Spinal cord (tissue), 10 donors: Measurements from ENCODE around the gene SEZ6L. TPM values are rescaled to one million over a fixed set of nuclear protein-coding genes. Genes with fewer than 3 reads are reported as not detected.

Experiments used
- DNase-seq, 6 donors: peaks; one replicate each; pipeline versions ENCODE4 v3.0.0 to v3.0.0-alpha.2; 2013 to 2015; ENCODE audit warnings: low spot score in 6 of 6, low read depth in 4 of 6
- H3K27ac ChIP-seq: one replicate; pipeline ENCODE4 v1.5.1; 2013; ENCODE audit warnings: low read depth, low read length, control low read depth
- H3K27me3 ChIP-seq: one replicate; pipeline ENCODE4 v1.6.1; 2013; ENCODE audit warnings: low read length; ENCODE audit not compliant: control insufficient read depth, insufficient read depth
- H3K36me3 ChIP-seq: one replicate; pipeline ENCODE4 v1.6.1; 2013; ENCODE audit warnings: low read length; ENCODE audit not compliant: control insufficient read depth, insufficient read depth
- H3K4me1 ChIP-seq: one replicate; pipeline ENCODE4 v1.6.1; 2013; ENCODE audit warnings: low read length; ENCODE audit not compliant: control insufficient read depth, insufficient read depth
- H3K4me3 ChIP-seq: one replicate; pipeline ENCODE4 v1.5.1; 2013; ENCODE audit warnings: low read depth, low read length, control low read depth
- H3K9me3 ChIP-seq: one replicate; pipeline ENCODE4 v1.6.1; 2013; ENCODE audit warnings: low read length; ENCODE audit not compliant: control insufficient read depth, insufficient read depth
- WGBS: methylation state at CpG from one replicate; pipeline ENCODE4 v1.1.5; 2013; ENCODE audit warnings: missing lambda C conversion rate; ENCODE audit not compliant: insufficient coverage; 5-methylcytosine and 5-hydroxymethylcytosine counted together
- long read RNA-seq, 4 donors: transcript quantifications; one replicate each; lab custom pipeline, GENCODE V29; 2026
- polyA plus RNA-seq, 2 donors: library from polyadenylated mRNA; unstranded; fragments of 120-200 nt; gene quantifications; one replicate each; pipeline ENCODE4 v1.2.1, GENCODE V29; 2013; ENCODE audit not compliant: insufficient read length in 2 of 2
- total RNA-seq, 2 donors: library from RNA; depleted of rRNA in 1 of 2; stranded (reverse); fragments of 120-200 nt in 1 of 2; fragments of >200 nt in 1 of 2; gene quantifications; one replicate each; pipeline versions ENCODE4 v1.2.3 to v1.2.4, GENCODE V29; 2013 to 2014
- donor health status: healthy.

Gene SEZ6L
- total RNA-seq (10 to 100 TPM; 31.6 to 75.2 TPM), polyA plus RNA-seq (100 to 1,000 TPM in 1 of 2 donors, 10 to 100 TPM in 1; 99.6 to 115 TPM)
- long read RNA-seq, donor 1, full-length matches to known transcripts: 5 of 219 reads
- long read RNA-seq, donor 1, partial matches to known transcripts: 214 of 219 reads
- long read RNA-seq, donor 1, other reads (novel, unspliced or antisense): 0 of 219 reads
- long read RNA-seq, donor 2, partial matches to known transcripts: 11 of 13 reads
- long read RNA-seq, donor 2, other reads (novel, unspliced or antisense): 0 of 13 reads
- long read RNA-seq, donor 3, partial matches to known transcripts: 23 of 23 reads
- long read RNA-seq, donor 3, other reads (novel, unspliced or antisense): 0 of 23 reads
- long read RNA-seq, donor 4: 0 reads

DNA sequence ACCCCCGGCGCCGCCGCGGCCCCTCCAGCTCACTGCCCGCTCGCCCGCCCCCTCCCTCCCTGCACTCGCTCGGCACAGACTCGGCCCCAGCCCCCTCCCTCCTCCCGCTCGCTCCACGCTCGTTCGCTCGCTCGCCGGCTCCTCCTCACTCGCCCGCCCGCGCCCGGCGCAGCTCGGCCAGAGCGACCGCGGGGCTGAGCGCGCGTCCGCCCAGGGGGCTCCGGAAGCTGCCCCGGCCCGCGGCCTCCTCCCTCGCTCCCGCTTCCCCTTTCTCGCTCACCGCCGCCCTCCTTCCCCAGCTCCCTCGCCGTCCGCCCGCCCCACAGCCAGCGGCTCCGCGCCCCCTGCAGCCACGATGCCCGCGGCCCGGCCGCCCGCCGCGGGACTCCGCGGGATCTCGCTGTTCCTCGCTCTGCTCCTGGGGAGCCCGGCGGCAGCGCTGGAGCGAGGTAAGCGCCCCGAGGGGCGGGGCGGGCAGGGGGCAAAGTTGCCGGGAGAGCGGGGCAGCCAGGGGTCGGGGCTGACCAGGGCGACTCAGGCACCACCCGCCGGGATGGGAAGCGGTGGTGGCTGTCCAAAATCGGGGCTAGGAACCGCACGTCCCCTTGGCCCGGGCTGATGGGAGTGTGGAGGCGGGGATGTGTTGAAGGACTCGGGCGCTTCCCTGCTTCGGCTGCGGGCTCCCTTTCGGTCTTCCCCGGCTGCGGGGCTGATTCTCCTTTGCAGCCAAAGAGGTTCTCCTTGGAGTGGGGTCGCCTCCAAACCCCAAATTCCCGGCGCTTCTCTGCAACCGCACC lies at the start of gene SEZ6L:
Gene SEZ6L, plus strand, starts transcription at position 148 of the 797 bp plus-strand sequence. Its CDS starts 208 bp downstream, at position 356.
- peak in 3 of 6 donors; percentile 64 to 90 (median 65) for DNase-seq
- Histone ChIP-seq H3K4me3 (peak within 1 kb of the TSS; percentile 61), H3K4me1 (peaks cover 34% of the 10 kb centered on the region), H3K9me3 (no peaks in the 10 kb centered on the region), H3K27me3 (peaks cover 10% of the 10 kb centered on the region), H3K36me3 (no peaks in the 10 kb centered on the region), H3K27ac (peak within 1 kb of the TSS; percentile 63)
- under 1% methylated on average over 86 of the region's 92 CpGs for WGBS

DNA sequence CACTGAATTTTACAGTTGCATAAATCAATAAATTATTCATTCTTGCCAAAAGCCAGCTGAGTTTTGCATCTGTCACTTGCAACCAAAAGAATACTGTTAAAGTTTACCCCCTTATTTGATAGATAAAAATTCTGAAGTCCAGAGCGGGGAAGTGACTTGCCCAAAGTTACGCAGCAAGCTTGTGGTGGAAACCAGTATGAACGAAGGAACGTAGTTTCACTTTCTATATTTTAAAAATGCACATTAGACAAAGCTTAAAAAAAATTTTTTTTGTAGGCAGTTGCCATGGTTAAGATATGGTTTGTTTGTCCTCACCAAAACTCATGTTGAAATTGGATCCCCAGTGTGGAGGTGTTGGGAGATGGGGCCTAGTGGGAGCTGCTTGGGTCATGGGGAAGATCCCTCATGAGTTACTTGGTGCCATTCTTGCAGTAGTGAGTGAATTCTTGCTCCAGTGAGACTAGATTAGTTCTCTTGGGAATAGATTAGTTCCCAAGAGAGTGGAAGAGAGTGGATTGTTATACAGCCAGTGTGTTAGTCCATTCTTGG lies 46.3 kb upstream of the SEZ6L start:
- Histone ChIP-seq H3K4me3 (no peak overlapping the region), H3K27me3 (no peaks in the 10 kb centered on the region), H3K27ac (no peak overlapping the region), H3K36me3 (no peaks in the 10 kb centered on the region), H3K4me1 (peaks cover 6% of the 10 kb centered on the region), H3K9me3 (no peaks in the 10 kb centered on the region)
- no peak for DNase-seq
- no CpG with 5 or more reads among the region's 4 CpGs for WGBS

DNA sequence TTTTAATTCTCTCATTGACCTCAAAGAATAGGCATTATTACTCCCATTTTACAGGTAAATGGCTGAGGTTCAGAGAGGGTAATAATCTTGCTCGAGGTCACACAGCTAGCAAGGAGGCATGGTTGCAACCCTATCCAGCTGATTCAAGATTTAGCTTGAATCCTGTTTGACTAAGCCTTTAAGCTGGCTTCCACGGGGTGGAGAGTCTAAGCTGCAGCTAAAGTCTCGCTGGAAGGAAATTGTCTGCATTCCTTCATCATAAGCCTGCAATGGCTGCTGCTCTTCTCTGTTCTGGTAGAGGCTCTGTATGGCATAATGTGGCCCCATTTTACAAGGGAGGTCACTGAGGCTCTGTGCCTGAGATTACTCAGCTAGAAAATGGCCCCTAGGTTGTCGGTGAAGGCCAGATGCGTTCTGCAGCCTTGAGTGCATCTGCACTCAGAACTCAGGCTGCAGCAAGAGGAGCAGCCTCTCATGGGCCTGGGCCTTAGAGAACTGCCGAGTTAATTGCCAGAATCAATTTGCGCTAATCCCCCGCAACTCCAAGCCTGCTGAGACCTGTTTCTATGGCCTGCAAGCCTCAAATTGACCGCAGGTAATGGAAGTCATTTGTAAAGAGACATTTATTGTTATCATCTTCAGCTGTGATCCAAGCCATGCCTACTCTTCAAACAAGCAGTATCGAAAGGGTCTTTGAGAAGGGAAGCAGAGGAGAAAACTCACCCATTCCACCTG lies 44.1 kb upstream of the SEZ6L start:
- no peaks in the 10 kb centered on the region for H3K27me3 ChIP-seq
- WGBS: 73% methylated on average over 6 of the region's 10 CpGs
- H3K27ac ChIP-seq: no peak overlapping the region

DNA sequence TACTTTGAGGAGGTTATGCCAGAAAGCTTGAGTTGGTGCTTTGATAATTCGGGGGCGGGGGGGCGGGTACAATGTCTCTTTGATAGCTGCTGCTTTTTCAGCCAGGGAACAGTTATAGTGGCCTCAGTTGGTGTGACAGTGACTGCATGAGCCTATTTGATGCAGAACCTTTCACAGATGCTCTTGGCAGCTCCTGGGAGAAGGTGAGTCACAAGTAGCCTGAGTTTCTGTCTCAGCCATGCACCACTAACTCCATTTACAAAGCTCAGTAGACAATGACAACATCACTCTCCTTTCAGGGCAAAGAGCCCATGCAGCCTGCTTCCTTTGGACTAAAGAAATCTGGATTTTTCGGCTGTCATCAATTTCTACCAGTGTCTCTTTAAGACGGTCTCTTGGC lies 42.1 kb upstream of the SEZ6L start:
- Histone ChIP-seq H3K27me3 (no peaks in the 10 kb centered on the region), H3K4me3 (no peak overlapping the region), H3K9me3 (no peaks in the 10 kb centered on the region), H3K4me1 (peaks cover 13% of the 10 kb centered on the region), H3K27ac (no peak overlapping the region), H3K36me3 (no peaks in the 10 kb centered on the region)
- no CpG with 5 or more reads among the region's 5 CpGs for WGBS
- DNase-seq: no peak

More for the DNA sequence above, 44.1 kb upstream of the SEZ6L start:
- Histone ChIP-seq H3K4me3 (no peak overlapping the region), H3K9me3 (no peaks in the 10 kb centered on the region), H3K4me1 (peaks cover 6% of the 10 kb centered on the region), H3K36me3 (no peaks in the 10 kb centered on the region)
- DNase-seq: peak in 1 of 6 donors; percentile 66

DNA sequence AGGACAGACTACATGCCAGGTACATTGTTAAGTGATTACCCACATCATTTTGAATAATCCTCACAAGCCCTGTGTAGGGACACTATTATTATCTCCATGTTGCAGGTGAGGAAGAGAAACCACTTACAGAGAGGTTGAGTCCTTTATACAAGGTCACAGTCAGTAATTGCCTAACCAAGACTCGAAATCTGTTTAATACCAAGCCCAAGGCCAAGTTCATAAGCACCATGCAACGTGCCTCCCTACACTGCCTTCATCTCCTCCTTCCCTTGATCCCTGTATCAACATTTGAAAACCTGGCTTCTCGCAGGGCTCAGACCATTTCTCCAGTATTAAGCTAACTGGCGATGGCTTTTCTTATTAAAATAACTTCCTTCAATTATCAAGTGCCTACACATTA lies 41.7 kb upstream of the SEZ6L start:
- Histone ChIP-seq H3K4me1 (peaks cover 13% of the 10 kb centered on the region), H3K4me3 (no peak overlapping the region), H3K27ac (no peak overlapping the region), H3K36me3 (no peaks in the 10 kb centered on the region), H3K9me3 (no peaks in the 10 kb centered on the region), H3K27me3 (no peaks in the 10 kb centered on the region)
- DNase-seq: no peak
- WGBS: 58% methylated on average over 2 of the region's 4 CpGs

DNA sequence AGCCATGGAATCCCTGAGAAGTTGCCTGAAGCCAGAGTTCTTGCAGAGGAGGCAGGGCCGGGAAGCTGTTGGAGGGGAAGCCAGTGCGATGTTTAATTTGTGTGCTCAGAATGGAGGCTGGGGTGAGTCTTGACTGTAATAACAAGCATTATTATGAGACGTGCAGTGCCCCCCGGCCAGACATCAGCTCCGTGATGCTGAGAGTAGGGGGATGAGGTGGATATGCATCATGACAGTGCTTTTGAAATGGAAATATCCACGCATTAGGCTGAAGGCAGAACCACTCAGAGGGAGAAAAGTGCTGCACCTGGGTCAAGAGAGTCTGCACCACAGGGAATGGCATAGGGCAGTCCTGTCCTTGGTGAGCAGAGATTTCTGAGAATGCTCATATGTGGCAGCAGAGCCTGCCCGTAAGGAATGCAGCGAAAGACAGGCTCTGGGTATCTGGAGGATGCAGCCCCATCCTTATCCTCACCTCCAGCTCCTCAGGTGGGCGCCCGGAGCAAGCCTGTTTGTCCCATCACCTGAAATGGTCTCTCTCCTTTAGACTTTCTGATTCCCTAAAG lies 37.6 kb upstream of the SEZ6L start:
- peak in 2 of 6 donors; percentile 35 to 67 for DNase-seq
- WGBS: 46% methylated on average over 10 of the region's 10 CpGs
- no peak overlapping the region for H3K27ac ChIP-seq
- no peaks in the 10 kb centered on the region for H3K27me3 ChIP-seq
- H3K9me3 ChIP-seq: no peaks in the 10 kb centered on the region
- no peak overlapping the region for H3K4me3 ChIP-seq
- peaks cover 7% of the 10 kb centered on the region for H3K4me1 ChIP-seq
- H3K36me3 ChIP-seq: no peaks in the 10 kb centered on the region

DNA sequence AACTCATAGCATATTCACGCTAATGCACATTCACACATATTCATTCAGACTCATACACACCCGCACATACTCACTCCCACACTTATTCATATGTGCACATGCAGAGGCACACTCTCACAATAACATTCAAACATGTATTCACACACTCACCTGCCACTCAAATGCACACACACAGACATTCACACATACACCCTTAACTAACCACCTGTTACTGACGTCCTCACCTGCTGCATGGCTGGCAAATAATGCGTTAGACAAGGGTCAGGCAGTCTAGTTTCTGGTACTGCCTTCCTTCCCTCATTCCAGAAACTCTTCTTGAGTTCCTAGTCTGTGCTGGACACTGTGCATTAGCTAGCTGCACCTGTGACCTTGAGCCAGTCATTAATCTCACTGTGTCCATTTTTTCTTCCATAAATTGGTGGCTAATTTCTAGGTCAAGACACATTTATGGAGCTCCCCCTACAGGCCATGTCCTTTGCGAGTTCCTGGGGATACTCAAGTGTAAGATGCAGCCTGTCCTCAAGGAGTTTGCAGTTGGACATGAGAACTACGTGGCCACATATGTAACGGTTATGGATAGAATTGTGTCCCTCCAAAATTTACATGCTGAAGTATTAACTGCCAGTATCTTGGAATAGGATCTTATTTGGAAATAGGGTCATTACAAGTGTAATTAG lies 34.5 kb upstream of the SEZ6L start:
- no peaks in the 10 kb centered on the region for H3K36me3 ChIP-seq
- peaks cover 14% of the 10 kb centered on the region for H3K4me1 ChIP-seq

DNA sequence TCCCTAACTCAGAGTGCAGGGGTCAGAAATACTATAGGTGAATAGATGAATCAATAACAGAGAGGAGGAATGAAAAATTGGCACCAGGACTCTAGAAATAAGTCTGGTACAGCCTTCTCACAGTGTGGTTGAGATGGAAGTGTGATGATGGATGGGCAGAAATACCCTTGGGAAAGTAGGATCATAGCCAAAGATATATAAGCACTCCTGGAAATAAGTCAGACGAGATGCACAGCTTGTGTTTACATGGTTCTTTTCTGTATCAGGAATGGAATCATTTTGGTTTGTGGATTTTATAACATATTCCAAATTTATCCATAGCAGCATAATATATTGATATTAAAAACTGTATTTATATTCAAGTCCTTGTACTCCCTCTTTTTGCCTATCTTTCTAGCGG lies 33.5 kb upstream of the SEZ6L start:
- DNase-seq: peak in 1 of 6 donors; percentile 63
- Histone ChIP-seq H3K4me1 (peaks cover 16% of the 10 kb centered on the region), H3K4me3 (no peak overlapping the region), H3K9me3 (no peaks in the 10 kb centered on the region), H3K36me3 (no peaks in the 10 kb centered on the region), H3K27ac (no peak overlapping the region), H3K27me3 (no peaks in the 10 kb centered on the region)
- no CpG with 5 or more reads among the region's 2 CpGs for WGBS

More for the DNA sequence above, 34.5 kb upstream of the SEZ6L start:
- DNase-seq: no peak
- no peaks in the 10 kb centered on the region for H3K9me3 ChIP-seq
- H3K4me3 ChIP-seq: no peak overlapping the region
- no peaks in the 10 kb centered on the region for H3K27me3 ChIP-seq
- 86% methylated on average over 7 of the region's 7 CpGs for WGBS
- no peak overlapping the region for H3K27ac ChIP-seq
